HG02678 (cell line): ENCODE data around the gene H2BK1.

Experiments
- ATAC-seq: cut with Tn5 transposase; IDR thresholded peaks from one replicate; pipeline ENCODE4 v1.9.1; 2021; ENCODE audit warnings: mild to moderate bottlenecking, moderate library complexity; ENCODE audit not compliant: unreplicated experiment

The H2BK1 gene

DNA sequence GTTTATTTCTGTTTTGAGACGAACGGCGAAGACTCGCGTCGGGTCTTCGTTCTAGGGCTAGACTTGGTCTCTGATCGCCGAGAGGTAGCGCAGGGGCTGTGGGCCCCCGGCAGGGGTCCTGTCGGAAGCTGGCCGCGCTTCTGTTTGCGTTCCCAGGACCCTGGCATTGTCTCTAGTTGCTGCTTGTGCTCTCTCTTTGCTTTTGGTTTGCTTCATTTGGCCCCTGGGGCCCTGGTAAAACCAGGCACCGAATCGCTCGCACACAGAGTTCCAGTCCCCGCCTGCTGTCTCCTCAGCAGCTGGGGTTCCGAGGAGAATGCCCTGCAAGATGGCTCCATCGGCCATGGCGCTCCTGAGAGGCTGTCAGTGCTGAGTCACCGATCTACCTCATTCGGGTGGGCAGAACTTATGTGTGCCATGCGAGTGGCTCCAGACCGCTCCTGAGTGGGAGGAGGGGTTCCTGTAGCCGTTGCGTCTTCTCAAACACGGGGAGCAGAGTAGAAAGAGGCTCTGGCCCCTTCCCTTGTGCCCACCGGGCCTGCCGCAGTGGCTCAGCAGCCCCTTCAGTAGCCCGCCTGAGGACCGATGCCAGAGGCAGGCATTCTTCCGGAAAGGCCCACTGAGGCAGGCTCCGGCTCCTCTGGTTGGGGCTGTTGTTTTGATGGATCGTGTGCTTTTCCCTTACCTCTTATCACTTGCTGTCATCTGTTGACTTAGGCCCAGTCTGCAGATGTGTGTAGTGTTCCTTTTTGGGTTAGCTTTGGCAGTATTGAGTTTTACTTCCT, 22.8 kb upstream of the H2BK1 start:
- ATAC-seq, result peak; percentile 29

DNA sequence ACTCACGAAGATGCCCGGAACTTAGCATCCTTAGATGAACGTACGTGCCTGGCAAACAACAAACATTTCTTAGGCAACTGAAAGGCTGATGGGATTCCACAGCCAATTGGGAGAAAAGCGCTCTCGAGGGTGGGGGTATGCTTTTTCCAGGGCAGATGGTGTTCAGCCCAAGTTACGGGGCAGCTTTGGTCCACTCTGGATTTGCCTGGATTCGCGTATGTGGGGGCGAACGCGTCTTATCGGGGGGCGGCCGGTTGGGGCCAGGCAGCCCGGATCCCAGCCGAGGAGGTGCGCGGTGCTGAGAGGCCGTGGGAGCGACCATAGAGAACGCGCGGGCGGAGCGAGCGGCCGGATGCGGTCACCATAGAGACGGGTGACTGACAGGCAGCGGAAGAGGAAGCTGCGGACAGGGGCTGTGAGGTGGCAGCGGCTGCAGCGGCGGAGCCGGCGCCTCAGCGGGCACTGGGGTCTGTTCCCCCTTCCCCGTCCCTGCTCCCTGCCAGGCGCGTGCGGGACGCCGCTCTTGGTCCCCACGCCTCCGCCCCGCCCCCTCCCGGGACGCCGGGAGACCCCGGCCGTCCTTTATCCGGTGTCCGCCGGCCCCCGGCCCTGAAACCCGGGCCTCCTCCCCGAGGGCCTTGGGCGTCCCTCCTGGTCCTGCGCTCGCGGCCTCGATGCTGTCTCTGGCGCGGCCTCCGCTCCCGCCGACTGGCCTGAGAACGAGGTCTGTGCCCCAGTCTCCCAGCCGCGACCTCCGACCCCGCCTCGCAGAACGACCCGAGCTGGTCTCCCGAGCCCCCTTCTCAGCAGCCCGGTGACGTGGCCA, 22.0 kb upstream of the H2BK1 start, which contains the start of gene CHPF2:
TSS of gene CHPF2 (plus strand) at position 393 of the 826 bp plus-strand sequence. CDS start 1,529 bp downstream, outside the sequence.
- peak; percentile 99 for ATAC-seq

DNA sequence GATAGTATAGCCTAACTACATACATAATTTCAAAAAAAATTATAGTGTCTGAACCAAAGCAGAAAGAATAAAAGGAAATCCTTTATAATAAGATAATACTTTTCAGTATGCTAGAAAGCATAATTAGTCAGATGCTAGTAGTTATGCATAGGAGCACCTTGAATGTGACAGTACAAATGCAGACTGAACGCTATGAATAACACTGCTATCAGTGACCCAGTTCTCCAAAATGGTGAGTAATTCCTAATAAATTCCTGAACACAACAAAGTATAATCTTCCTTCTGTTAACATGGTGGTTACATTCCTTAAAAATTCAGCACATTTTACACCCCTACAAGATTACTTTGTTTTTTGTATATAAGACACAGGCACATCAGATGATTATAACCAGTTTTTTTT, 20.8 kb upstream of the H2BK1 start:
- no peak for ATAC-seq

DNA sequence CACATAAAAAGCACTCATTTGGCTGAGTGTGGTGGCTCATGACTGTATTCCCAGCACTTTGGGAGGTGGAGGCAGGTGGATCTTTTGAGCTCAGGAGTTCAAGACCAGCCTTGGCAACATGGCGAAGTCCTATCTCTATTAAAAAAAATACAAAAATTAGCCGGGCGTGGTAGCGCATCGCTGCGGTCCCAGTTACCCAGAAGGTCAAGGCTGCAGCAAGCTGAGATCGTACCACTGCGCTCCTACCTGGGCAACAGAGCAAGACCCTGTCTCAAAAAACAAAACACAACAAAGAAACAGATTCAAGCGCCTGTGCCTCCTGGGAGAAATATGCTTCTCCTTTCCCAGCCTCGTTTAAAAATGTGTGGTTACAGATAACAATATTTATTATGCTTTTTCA, 19.0 kb upstream of the H2BK1 start:
- ATAC-seq, result no peak

DNA sequence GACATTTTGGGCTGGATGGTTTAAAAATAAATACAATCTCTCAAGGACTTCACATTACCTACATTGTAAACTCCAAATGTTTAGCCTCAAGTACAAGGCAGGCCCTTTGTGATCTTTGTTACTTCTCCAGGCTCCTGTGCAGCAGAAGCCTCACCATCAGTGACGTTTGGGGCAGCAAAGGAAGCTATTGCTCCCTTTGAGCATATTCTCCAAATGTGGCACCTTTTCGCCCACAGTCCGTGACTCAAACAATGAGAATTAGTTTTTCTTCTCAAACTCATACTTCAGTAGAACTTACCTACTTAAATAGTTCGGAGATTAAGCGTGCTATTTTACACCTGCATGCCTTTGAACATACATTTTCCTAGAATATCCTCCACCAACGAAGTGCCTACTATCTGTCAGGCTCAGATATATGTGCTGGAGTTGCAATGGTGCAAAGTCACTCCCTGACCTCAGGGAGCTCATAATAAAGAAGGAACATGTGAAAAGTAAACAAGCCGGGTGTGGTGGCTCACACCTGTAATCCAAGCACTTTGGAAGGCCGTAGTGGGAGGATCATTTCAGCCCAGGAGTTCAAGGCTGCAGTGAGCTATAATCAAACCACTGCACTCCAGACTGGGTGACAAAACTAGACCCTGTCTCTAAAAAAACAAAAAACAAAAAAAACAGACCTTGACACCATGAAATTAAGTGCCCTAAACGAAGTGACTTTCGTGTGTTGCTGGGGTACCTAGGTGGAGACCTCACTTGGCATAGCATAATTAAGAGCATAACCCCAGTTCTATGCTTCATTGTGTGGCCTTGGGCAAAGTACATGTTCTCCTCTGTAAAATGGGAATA, 18.0 kb upstream of the H2BK1 start:
- no peak for ATAC-seq

DNA sequence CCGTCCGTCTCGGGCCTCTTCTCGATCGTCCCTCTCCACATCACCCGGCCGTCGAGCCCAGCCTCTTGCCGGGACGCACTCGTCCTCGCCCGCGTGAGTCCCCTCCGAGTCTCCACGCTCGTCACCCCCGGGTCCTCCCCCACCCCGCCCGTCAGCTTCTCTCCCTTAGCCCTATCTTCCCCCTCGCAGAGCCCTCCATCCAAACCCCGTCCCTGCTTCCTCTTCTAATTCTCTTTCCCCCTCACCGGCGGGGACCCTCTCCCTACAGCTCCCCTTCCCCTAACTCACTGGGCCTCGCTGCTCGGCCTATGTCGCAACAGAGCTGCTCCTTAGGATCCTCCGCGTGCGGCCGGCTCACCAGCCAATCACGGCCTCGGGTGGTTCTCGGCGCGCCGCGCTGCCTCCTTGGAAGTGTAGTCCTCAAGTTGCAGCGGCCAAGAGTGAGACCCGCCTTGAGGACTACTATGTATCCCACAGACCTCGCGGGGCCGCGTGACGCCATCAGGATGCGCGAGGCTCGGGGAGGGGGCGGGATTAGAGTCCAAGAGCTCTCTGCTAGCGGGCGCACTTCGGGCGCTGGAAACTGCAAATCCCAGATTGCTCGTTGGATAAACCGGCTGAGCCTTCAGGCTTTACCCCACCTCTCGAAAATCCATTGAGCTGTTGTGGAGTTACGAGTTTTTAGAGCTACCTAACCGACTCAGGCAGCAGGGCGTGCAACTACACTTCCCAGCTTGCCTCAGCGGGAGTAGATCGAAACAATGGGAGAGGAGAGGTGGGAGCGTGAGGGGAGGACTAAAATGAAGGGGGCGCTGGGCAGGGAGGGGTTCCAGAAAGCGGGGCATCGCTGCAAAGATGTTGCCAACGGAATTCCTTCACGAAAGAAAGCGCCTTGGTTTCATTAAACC, 16.8 kb upstream of the H2BK1 start, which contains the start of gene ABCF2:
TSS of gene ABCF2 (minus strand) at position 331 of the 908 bp plus-strand sequence. CDS start 747 bp downstream, outside the sequence.
- peak; percentile 100 for ATAC-seq

DNA sequence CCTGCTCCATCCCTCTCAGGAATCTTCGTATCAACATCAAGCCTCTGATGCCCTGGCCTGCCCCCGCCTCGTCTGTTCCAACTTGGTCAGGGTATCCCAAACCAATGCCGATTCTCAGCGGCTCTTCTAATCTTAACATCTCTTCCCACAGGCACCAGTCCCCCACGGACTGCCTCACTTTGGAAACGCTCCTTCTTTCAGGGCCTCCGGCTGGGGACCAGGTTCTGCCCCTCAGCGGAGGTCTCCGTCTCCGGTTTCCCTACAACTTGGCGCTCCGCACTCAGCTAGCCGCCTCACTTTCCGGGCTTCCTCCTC, 16.2 kb upstream of the H2BK1 start:
- peak; percentile 5 for ATAC-seq

DNA sequence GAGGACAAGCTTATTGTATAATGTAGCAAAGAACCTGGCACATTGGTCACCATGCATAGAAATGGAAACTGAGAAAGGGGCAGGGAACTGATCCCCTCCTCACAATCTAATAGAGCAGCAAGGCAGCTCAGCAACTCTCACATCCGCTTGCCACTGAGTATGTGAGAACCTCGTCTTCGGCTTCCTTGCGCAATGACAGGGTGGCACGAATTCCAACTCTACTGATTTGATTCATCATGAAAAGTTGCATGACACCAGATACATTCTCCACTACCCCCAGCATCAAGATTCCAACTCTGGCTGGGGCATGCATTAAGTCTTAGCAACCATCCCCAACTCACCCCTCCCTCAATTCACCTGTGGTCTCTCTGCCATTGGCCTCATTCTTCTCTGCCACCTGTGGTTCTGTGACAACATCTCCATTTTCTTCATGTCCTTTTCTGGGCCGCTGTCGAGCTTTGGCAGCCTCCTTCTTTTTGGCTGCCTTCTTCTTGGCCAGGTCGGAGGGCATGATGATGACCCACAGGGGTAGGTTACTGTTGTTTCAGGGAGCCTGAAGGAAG, 15.7 kb upstream of the H2BK1 start:
- no peak for ATAC-seq

DNA sequence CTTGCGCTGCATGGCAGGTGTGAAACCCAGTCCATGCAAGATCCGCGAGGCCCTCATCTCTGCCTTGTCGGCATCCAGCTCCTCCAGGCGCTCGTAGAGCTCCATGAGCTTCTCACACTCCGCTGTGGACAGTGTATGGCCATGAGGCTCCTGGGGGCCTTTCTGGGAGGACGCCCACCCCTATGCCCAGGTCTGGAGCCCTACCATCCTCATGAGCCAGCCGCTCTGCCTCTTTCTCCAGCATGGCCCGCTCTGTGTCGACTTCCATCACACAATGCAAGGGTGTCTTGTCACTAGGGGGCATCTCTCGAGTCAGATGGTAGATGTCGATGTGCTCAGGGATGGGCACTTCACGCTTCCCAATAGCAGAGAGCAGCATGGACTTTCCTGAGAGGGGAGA, 13.4 kb upstream of the H2BK1 start:
- no peak for ATAC-seq

DNA sequence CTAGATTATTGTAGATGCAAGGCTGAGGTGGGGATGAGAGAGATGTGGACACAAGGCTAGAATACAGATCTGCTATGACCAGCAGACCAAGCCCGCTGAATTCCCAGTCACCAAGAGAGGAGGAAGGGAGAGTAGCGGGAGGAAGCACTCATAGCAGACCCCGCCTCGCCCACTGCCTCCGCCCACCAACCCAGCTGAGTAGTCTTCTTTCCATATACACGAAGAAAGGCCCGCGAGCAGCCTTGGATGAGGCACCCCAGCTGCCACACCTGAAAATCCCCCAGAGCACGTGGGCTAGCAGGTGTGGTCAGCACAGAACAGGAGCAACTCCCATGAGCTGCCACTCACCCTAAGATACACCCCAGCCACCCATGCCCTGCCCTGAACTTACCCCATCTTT, 7.9 kb upstream of the H2BK1 start:
- ATAC-seq, result no peak

DNA sequence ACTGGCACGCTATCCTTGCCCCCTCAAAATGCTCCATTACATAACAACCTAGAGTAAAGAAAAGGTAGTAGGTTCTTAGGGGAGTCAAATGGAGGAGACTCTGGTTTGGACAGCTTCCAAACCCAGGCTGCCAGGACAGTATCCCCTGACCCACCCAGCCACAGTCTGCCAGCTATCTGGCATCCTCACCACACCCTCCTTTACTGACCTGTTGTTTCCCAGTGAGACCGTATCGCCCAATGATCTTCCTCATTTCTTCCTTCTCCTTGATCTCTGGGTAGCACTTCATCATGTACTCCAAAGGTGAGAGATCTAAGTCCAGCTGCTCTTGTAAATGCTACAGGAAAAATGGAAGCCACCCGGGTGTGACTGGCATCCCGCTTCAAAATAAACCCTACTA, 5.1 kb upstream of the H2BK1 start:
- ATAC-seq, result no peak

DNA sequence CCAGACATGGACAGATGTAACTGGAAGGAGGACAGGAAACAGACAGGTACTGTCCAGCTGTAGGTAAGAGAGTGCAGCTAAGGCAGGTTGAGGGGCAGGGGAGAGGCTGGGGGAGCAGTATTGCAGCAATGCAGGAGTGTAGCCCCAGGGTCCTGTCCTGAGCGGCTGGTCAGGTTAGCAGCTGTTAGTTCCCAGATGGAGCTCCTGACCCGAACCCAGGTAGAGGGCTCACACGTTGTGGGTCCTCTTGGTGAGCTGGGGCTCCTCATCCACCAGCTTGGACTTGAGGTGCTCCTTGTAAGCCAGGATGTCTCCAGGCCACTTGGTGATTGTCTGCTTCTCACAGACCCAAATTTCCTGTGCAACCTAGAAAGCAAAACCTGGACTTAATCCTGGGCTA, 3.5 kb upstream of the H2BK1 start:
- ATAC-seq, result no peak

DNA sequence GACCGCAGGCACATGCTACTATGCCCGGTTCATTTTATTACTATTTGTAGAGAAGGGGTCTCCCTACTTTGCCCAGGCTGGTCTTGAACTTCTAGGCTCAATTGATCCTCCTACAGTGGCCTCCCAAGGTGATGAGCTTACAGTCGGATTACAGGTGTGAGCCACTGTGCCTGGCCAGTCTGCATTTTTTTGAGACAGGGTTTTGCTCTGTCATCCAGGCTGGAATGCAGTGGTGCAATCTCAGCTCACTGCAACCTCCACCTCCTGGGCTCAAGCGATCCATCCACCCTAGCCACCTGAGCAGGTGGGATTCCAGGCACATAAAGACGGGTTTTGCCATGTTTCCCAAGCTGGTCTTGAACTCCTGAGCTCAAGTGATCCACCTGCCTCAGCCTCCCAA, 2.3 kb upstream of the H2BK1 start:
- no peak for ATAC-seq

DNA sequence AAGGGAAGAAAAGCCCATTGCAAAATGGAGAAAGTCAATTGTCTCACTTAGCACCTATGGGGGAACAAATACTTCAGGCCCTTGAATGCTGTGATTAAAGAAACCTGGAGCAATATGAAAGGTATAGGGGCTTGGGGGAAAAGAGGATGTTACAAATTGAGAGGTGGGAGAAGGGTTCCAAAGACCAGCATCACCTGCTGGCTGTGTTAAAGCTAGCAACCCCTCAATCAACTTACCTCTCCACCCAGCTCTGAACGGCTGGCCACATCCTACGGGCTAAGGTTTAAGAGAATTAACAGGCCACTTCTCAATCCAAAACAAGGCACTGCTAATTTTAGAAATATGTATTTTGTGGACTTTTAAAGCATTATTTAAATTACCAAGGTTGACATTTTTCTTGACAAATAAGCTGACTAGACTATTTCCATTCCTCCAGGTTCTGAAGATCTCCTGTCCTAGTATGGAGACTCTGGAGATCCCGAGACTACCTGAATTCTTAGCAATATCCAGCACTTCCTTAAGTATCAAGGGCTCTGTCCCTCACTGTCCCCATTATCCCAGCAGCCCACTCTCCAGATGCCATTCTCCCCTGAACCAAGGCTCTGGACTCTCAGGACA, 976 bp upstream of the H2BK1 start:
- no peak for ATAC-seq

DNA sequence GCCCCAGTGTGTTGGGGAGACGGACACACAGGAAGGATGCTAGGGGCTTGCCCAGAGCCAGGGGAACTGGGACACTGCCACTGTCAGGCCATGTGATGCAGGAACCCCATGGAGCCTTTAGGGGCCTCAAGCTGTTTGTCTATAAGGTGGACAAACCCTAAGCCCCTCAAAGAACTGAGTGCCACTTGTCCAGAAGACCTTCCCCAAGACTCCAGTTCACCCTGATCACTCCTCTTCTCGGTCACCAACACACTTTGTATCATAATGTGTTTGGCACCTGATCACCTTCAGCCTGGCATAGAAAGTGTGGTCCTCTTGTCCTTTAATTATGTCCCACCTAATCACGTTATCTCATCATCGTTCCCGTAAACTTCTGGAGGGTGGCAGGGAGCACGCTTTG, 700 bp downstream of the H2BK1 start:
- ATAC-seq, result no peak

DNA sequence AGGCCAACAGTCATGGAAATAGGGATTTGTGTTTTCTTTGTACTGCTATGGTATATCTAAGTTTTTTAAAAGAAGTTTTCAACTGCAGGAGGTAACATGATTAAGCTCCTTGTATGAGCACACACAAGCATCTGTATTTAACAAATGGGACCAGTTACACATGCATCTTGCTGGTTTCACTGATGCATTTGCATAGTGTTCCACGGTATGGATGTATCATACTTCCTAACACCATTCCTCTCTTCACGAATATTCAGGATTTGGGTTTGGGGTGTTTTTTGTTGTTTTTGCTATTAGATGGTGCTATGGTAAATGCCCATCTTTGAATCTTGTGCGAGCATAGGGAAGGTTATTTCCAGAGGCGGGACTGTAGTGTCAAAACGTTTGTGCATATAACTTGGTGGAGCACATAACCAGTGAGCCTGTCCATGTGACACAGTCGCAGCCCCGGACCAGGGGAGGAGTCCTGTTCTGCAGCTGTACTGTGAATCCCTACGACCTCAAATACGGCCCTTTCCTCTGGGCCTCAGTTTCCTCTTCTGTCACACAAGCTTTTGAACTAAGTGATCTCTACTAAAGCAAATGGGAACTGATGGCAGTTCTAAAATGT, 1.9 kb downstream of the H2BK1 start:
- no peak for ATAC-seq

DNA sequence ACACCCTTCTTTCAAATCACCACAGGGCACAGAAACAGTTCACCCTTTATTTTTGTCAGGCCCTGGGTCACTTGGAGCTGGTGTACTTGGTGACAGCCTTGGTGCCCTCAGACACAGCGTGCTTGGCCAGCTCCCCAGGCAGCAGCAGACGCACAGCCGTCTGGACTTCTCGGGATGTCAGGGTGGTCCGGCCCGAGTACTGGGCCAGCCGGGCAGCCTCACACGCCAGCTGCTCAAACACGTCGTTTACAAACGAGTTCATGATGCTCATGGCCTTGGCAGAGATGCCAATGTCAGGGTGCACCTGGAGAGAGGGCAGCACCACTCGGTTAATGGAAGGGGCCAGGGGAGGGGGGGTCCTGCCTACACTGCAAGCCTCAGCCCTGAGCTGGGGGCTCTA, 2.5 kb downstream of the H2BK1 start:
- ATAC-seq, result no peak

DNA sequence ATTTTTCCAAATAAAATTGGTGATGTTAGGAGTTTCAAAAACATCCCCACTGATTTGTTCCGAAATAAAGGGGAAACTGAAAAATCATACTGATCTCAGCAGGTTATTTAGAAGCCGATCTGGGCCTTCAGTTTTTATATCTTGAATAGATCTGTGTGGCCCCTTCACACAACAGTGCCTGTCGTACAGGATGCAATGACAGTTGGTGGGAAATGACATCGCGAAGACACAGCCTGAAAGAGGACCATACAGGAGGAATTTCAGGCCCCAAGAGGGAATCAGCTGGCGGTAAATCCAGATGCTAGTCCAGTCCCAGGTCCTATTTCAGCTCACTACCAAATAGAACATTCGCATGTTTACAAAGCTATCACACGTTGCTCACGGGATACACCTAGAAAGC, 3.0 kb downstream of the H2BK1 start:
- no peak for ATAC-seq

DNA sequence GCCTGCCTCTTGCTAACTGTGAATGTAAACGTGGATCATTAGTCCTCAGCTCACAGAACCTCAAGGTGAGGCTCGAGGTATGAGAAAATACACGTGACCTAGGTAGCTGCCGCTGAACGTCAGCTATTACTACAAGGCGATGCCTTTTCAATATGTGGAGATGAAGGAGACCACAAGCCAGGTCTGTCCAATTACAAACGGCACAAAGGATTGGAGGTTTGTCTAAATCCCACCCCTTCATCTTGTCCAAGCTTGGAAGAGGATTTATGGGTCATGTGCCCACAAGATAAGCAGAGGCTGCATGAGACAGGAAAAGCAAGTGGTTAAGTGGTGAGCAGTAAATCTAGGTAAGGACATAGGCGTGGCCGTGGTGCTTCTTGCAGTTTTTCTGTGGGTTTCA, 3.4 kb downstream of the H2BK1 start:
- ATAC-seq, result no peak
